SK-N-DZ (cell line): ENCODE results near the gene SLC25A41.

Experiments
- DNase-seq: peaks from one replicate; pipeline ENCODE4 v3.0.0-alpha.2; 2015; ENCODE audit warnings: low spot score

SLC25A41 gene

GRCh38 chr19:6460099-6460884 is 26.7 kb upstream of the SLC25A41 start:
- peak; percentile 97 for DNase-seq

- peak; percentile 82 for DNase-seq
These were observed 25.9 kb upstream of the SLC25A41 start, which contains the start of gene SLC25A23 for GRCh38 chr19:6459262-6460098. SLC25A23 (minus strand) TSS chr19:6459792; CDS start chr19:6459628, 164 bp downstream.

DNA sequence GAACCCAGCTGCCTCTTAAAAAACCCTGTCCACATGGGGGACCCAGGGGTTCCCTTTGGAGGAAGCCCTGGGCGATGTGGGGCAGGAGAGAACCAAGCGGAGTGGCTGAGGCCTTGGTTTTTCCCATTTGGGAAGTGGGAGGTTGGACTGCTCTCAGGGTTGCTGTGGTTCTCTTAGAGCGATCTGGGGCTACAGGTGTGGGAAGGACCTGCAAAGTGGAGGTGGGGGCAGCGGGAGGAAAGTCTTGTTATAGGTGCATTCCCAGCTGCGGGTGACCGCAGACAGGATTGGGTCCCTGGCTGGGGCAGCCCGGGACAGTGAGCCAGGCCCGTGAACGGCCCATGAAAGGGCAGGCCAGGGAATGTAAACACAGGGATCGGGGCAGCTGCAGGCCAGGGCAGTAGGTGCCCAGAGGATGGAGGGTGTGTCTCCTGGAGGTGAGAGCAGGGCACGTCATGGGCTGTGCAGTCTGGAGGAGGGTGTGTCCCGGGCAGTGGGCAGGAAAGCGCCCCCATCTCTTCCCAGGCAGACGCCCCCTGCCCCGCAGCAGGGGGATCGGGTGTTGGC is 25.2 kb upstream of the SLC25A41 start:
- DNase-seq: no peak

DNA sequence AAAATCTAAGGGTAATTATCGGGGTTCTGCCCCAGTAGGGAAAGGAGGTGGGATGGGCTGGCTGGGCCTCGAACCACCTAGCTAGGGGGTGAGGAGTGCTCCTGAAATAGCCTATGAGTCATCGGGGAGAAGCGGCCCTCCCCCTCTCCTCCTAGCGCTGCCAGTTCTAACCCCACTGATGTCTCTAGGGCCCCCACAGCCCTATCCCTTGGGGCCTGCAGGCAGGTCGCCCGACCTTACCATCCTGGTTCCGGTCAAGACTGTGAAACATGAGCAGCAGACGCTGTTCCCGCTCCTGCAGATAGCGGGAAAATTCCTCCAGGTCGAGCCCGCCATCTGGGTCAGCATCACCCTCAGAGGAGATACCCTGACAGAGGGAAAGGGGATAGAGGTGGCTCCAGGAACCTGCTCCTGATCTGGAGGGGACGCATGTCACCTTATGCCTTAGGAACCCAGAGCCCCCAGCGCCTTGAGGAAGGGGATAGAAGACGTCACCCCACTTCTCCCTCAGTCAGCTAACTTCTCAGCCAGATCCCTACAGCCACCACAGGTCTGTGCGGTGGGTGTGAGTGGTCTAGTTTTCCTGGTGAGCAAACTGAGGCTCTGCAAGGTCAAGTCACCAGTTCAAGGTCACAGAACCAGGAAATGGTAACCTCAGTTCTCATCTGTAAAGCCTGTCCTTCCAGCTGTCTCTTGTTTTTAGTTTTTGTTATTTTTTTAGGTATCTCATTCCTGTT is 24.6 kb upstream of the SLC25A41 start:
- DNase-seq: no peak

GRCh38 chr19:6455924-6456323 is 22.4 kb upstream of the SLC25A41 start:
- no peak for DNase-seq

GRCh38 chr19:6453951-6454565 is 20.5 kb upstream of the SLC25A41 start:
- DNase-seq: no peak

DNA sequence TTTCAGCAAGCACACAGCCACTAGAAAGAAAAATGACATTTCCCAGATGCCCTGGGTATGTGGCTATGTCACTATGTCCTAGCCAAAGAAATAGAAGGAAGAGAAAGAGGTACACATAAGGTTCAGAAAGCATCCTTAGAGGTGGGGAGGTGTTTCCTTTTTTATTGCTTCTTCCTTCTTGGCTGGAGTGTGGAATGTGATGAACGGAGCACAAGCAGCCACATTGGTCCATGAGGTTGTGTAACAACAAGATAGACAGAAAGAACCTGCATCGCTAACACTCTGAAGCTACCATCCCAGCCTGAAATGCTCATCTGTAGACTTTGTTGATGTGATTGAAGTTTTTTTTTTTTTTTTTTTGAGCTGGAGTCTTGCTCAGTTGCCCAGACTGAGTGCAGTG is 19.3 kb upstream of the SLC25A41 start:
- no peak for DNase-seq

GRCh38 chr19:6452223-6452614 is 18.7 kb upstream of the SLC25A41 start:
- no peak for DNase-seq

GRCh38 chr19:6451583-6452222 is 18.1 kb upstream of the SLC25A41 start:
- DNase-seq: no peak

DNA sequence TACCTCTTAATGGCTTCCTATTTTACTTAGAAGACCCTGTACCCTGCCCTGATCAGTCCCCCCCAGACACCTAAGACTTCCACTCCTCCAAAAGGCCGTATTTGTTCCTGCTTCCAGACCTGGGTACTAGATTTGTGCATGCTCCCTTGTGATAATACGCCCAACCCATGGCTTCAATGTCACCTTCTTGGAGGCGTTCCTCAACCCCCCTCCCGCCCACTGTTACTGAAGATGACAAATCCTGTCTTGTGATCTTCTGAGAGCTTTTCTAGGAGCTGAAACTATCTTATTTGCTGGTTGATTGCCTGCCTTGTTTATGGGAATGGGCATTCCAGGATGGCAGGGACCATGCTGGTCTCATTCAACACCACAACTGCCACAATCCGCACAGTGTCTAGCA is 16.6 kb upstream of the SLC25A41 start:
- no peak for DNase-seq

DNA sequence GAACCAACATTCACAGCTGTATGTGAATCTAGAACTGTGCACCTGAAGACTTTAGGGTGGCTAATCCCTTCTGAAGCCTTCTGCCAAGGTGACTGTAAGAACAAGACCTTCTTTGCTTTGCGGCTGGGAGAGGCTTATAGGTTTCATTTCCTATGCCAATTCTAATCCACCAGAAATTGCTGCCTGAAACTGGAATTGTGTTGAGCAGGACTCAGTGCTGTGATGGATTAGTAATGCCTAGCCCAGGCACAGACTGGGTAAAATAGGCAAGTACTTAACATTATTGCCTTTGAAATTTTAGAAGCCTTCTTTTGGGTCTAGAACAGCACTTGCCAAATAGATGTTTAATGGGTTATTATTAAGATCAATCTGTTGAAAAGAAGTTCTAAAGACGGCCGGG is 14.5 kb upstream of the SLC25A41 start:
- DNase-seq: no peak

DNA sequence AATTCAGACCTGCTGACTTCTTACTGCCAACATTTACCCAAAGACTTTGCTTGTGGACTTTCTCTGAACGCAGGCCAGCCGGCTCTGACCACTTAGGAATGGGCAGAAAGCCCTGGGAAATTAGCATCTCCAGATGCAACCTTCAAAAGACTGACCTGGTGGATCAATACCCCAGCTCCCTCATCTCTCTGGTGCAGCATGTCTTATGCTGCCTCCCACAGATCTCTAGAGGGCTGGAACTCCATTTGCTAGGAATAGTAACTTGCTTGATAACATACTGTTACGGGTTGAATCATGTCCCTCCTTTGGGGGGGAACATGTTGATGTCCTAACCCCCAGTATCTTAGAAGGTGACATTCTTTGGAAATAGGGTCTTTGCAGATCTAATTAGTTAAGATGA is 12.9 kb upstream of the SLC25A41 start:
- no peak for DNase-seq

DNA sequence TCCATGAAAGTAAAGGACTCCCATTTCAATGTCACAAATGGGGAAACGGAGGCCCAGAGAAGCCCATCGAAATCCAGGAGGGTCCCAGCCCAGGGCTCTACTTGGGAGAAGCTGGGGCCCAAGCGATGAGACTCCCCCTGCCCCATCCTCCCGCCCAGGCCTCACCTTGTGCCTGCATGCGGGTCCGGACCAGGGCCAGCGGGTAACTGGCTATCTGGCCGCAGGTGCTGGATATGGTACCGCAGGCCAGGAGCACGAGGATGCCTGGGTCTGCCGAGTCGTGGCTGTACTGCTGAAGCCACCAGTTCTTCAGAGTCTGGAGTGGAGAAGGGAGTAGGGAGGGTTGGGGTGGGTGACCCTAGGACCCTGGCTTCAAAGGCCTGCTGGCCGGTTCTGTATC is 10.4 kb upstream of the SLC25A41 start:
- DNase-seq: no peak

- no peak for DNase-seq
These were observed 8.6 kb upstream of the SLC25A41 start for GRCh38 chr19:6442087-6442688.

DNA sequence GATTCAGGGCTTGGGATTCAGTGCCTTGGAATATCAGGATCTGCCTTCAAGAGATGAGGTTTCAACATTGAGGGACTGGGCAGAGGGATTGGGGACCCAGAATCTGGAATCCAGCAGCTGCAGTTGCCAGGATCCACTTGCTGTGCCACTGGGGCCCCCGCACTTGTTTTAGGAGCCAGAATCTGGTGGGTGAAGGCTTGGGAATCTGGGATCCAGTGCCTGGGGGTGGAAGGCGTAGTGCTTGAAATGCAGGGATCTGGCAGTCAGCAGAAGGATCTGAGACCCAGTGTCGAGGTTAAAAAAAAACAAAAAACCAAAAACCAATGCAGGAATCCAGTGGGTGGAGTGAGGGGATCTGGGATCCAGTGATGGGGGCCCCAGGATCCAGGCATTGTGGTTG is 7.3 kb upstream of the SLC25A41 start:
- DNase-seq: no peak

GRCh38 chr19:6439743-6440142 is 6.2 kb upstream of the SLC25A41 start:
- DNase-seq: no peak

DNA sequence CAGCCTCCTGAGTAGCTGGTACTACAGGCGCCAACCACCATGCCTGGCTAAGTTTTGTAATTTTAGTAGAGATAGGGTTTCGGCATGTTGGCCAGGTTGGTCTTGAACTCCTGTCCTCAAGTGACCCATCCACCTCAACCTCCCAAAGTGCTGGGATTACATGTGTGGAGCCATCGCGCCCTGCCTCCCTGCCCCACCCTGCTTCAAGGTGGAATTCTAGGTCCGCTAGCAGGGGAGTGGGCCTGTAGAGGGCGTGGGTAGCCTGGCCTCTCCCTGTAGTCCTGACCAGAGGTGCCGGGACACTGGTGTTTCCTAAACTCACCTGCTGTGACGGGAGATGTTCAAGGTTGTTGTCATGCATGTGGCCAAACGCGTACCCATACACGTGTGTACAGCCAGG is 398 bp downstream of the SLC25A41 start:
- no peak for DNase-seq

- no peak for DNase-seq
These were observed 1.7 kb downstream of the SLC25A41 start for GRCh38 chr19:6431891-6432290.

DNA sequence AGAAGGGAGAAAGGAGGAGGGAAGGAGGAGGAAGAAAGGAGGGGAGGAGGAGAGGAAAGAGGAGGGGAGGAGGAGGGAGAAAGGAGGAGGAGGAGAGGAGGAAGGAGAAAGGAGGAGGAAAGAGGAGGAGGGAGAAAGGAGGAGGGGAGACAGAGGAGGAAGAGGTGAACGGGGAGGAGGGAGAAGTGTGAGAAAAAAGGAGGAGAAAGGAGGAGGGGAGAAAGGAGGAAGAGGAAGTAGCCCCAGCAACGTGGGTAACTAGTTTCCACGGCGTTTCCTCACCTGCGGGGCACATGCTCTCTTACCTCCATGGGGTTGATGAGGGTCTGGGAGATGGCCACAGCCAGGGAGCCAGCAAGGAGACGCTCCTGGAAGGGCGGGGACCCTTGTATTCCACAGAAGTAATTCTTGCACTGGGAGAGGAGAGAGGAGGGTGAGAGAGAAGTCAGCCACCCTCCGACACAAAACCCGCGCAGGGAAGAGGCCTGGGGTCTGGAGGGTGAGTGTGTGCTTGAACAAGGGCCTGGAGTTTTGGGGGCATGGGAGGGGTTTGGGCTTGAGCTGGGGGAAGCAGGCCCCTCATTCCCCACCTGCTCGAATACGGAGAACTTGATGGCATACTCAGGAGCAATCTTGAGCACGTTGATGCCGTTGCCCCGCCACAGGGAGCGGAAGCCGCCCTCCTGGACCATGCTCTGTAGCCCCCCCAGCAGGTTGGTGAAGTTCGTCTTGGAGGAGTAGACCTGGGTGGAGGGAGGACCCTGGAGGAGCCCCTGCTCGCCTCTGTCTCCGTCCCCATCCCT is 3.9 kb downstream of the SLC25A41 start:
- no peak for DNase-seq
